ENCODE measurements around the gene GBF1. TPM values are rescaled to one million over a fixed set of nuclear protein-coding genes. Genes with fewer than 3 reads are reported as not detected.

The GBF1 gene
- total RNA-seq, 1 experiment from 2014 or later: 28.3 TPM

DNA sequence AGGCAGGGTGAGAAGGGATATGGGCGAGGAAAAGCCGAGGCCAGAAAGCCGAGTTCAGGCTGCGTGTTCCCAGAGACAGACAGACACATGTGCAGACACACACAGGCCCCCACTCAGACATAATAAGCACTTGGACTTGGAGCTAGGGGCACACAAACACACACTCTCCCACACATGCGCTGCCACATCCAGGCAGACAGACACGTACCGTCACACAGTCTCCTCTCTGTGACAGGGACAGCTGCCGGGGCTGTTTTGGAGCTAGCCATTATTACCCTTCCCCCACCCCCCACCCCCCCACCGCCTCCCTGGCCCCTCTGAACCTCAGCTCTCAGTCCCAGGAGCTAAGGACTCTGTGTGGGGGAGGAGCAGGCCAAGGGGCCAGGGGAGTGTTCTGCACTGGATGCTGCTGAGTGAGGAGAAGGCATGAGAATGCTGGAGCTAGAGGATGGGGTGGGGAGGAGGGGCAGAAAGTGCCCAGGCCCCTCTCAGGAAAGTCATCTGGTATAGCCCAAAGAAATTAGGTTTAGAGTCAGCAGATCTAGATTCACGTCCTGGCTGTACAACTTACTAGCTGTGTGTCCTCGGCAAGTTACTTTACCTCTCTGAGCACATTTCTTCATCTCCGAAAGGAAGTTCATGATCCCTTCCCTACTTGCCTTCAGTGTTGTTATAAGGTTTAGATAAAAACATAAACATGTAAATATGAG, 10.3 kb upstream of the GBF1 start:
- TF ChIP-seq, protein P1, sequence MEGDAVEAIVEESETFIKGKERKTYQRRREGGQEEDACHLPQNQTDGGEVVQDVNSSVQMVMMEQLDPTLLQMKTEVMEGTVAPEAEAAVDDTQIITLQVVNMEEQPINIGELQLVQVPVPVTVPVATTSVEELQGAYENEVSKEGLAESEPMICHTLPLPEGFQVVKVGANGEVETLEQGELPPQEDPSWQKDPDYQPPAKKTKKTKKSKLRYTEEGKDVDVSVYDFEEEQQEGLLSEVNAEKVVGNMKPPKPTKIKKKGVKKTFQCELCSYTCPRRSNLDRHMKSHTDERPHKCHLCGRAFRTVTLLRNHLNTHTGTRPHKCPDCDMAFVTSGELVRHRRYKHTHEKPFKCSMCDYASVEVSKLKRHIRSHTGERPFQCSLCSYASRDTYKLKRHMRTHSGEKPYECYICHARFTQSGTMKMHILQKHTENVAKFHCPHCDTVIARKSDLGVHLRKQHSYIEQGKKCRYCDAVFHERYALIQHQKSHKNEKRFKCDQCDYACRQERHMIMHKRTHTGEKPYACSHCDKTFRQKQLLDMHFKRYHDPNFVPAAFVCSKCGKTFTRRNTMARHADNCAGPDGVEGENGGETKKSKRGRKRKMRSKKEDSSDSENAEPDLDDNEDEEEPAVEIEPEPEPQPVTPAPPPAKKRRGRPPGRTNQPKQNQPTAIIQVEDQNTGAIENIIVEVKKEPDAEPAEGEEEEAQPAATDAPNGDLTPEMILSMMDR (conservative IDR thresholded peaks at IDR 0.05): no peak
- TF ChIP-seq EZH2 (IDR thresholded peaks at IDR 0.05; ENCODE audit: low read depth): no peak
- H3K4me1 ChIP-seq (replicated peaks; ENCODE audit: insufficient read depth): 0 out of 2 replicates have a peak, but pooled peaks cover 7% of the 10 kb centered on the region
- no peaks in the 10 kb centered on the region for H3K27me3 ChIP-seq (ENCODE audit: insufficient read depth, low read depth)
- H3F3A ChIP-seq (ENCODE audit: insufficient read depth, low read depth): no peaks in the 10 kb centered on the region; the same call in 1 of the 2 replicates
- no peaks in the 10 kb centered on the region for H3K9me2 ChIP-seq (ENCODE audit: insufficient read depth)
- no peak overlapping the region for H3K4me3 ChIP-seq
- 0 out of 2 replicates have a peak overlapping the region, but pooled peaks have one; percentile 6 for H3K4me2 ChIP-seq
- no peaks in the 10 kb centered on the region for H3K79me2 ChIP-seq (ENCODE audit: low read depth)
- intact Hi-C loops (cut with micrococcal nuclease; ENCODE audit: unreplicated experiment): loop anchor here (5.0 kb wide), 1 partner anchor 242 kb away; no protein-coding TSS in a partner anchor
- no peaks in the 10 kb centered on the region for H3K36me3 ChIP-seq (ENCODE audit: low read depth)
- BruUV-seq (replicated peaks): no TSS peak
- no peak overlapping the region for H3K27ac ChIP-seq
- DNase-seq: no peak
- no peaks in the 10 kb centered on the region for H4K20me1 ChIP-seq (ENCODE audit: insufficient read depth)
- ChIA-PET CTCF (interaction anchor here (0.6 to 0.7 kb wide), 3 partner anchors 36 to 932 kb away, joined by 6 to 12 read pairs (median 7); no protein-coding TSS in a partner anchor), POLR2A (ENCODE audit: unreplicated experiment) (interaction anchor here (0.5 to 0.8 kb wide), 2 partner anchors 28 to 83 kb away, joined by 4 to 8 read pairs; no protein-coding TSS in a partner anchor)
- no peak overlapping the region for H2AFZ ChIP-seq
- H3K9me3 ChIP-seq (ENCODE audit: insufficient read depth, low read depth): no peaks in the 10 kb centered on the region

DNA sequence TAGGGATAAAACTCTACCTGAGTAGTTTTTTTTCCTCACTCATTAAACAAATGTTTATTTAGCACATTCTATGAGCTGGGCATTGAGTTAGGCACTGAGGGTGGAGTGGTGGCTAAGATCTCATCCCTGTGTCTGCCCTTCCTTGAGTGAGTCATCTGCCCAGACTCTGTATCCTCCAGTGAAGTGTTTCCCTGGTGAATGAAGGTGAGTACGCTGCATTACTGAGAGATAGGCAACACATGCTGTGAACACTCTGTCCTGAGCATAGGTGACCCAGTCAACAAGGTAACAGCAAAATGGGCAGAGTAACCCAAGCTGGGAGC, 9.8 kb upstream of the GBF1 start:
- Histone ChIP-seq H3K9me3 (ENCODE audit: insufficient read depth, low read depth) (no peaks in the 10 kb centered on the region), H3K27ac (no peak overlapping the region), H3K27me3 (ENCODE audit: insufficient read depth, low read depth) (no peaks in the 10 kb centered on the region), H3K4me2 (0 out of 2 replicates have a peak overlapping the region, but pooled peaks have one; percentile 6), H3K9me2 (ENCODE audit: insufficient read depth) (no peaks in the 10 kb centered on the region), H3K4me1 (replicated peaks; ENCODE audit: insufficient read depth) (0 out of 2 replicates have a peak, but pooled peaks cover 7% of the 10 kb centered on the region), H3K36me3 (ENCODE audit: low read depth) (no peaks in the 10 kb centered on the region), H3K79me2 (ENCODE audit: low read depth) (no peaks in the 10 kb centered on the region), H2AFZ (no peak overlapping the region), H4K20me1 (ENCODE audit: insufficient read depth) (no peaks in the 10 kb centered on the region), H3K4me3 (no peak overlapping the region), H3F3A (ENCODE audit: insufficient read depth, low read depth) (no peaks in the 10 kb centered on the region; the same call in 1 of the 2 replicates)
- BruUV-seq (replicated peaks): no TSS peak
- DNase-seq: peak; percentile 25 to 76
- ChIA-PET POLR2A (ENCODE audit: unreplicated experiment) (interaction anchor here (0.8 kb wide), 1 partner anchor 84 kb away, joined by 4 read pairs; no protein-coding TSS in a partner anchor), CTCF (interaction anchor here (0.6 to 0.7 kb wide), 2 partner anchors 434 to 933 kb away, joined by 6 to 7 read pairs; no protein-coding TSS in a partner anchor)
- intact Hi-C loops (cut with micrococcal nuclease; ENCODE audit: unreplicated experiment): no loop called here
- TF ChIP-seq, protein P1 (conservative IDR thresholded peaks at IDR 0.05): no peak
- TF ChIP-seq EZH2 (IDR thresholded peaks at IDR 0.05; ENCODE audit: low read depth): no peak

DNA sequence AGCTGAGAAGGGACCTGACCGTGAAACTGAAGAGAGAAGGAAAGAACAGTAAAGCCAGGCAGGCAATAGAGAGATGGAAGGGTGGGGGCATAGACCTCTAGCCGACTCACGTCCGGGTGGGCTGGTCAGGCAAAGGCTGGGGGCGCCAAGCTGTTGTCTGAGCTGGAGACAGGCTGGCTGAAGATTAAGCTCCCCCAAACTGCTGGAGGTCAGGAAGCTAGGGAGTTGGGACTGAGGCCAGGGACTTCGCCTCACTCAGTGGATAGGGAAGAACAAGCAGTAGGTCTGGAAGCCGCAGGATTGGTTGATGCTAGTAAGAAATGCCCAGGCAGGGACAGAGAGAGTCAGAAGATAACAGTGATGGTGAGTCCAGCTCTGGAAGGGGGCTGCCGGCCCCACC, 9.3 kb upstream of the GBF1 start:
- no TSS peak for BruUV-seq (replicated peaks)
- H3K9me3 ChIP-seq (ENCODE audit: insufficient read depth, low read depth): no peaks in the 10 kb centered on the region
- H3K4me1 ChIP-seq (replicated peaks; ENCODE audit: insufficient read depth): 0 out of 2 replicates have a peak, but pooled peaks cover 7% of the 10 kb centered on the region
- H3K79me2 ChIP-seq (ENCODE audit: low read depth): no peaks in the 10 kb centered on the region
- H4K20me1 ChIP-seq (ENCODE audit: insufficient read depth): no peaks in the 10 kb centered on the region
- intact Hi-C loops (cut with micrococcal nuclease; ENCODE audit: unreplicated experiment): no loop called here
- no peaks in the 10 kb centered on the region for H3K27me3 ChIP-seq (ENCODE audit: insufficient read depth, low read depth)
- TF ChIP-seq, protein P1 (conservative IDR thresholded peaks at IDR 0.05): no peak
- no peak for TF ChIP-seq EZH2 (IDR thresholded peaks at IDR 0.05; ENCODE audit: low read depth)
- POLR2A ChIA-PET (ENCODE audit: unreplicated experiment): interaction anchor here (0.8 kb wide), 1 partner anchor 84 kb away, joined by 4 read pairs; no protein-coding TSS in a partner anchor
- H3K36me3 ChIP-seq (ENCODE audit: low read depth): no peaks in the 10 kb centered on the region
- H3K9me2 ChIP-seq (ENCODE audit: insufficient read depth): no peaks in the 10 kb centered on the region
- DNase-seq: no peak
- CTCF ChIA-PET: interaction anchor here (0.6 to 0.7 kb wide), 2 partner anchors 434 to 933 kb away, joined by 6 to 7 read pairs; no protein-coding TSS in a partner anchor
- no peaks in the 10 kb centered on the region; the same call in 1 of the 2 replicates for H3F3A ChIP-seq (ENCODE audit: insufficient read depth, low read depth)
- H3K4me3 ChIP-seq: no peak overlapping the region
- no peak overlapping the region for H3K27ac ChIP-seq
- no peak overlapping the region for H3K4me2 ChIP-seq
- no peak overlapping the region for H2AFZ ChIP-seq
